ENCODE results near the gene KANK2.
"Not testable (repeated sequence)": the region's sequence is repeated elsewhere in the genome, so short reads cannot be mapped to it uniquely, and the experiment has no call there.

The KANK2 gene

GRCh38 chr19:11140023-11140538 lies 57.3 kb downstream of the KANK2 start:
- DNase-seq (ENCODE audit: low read depth): not testable (repeated sequence)

- DNase-seq (ENCODE audit: low read depth): no peak
Measured at GRCh38 chr19:11138601-11139300, 58.6 kb downstream of the KANK2 start.

GRCh38 chr19:11137542-11138384 lies 59.6 kb downstream of the KANK2 start:
- peak; percentile 22 for DNase-seq (ENCODE audit: low read depth)

- DNase-seq (ENCODE audit: low read depth): no peak
Measured at GRCh38 chr19:11136400-11137101, 60.8 kb downstream of the KANK2 start.

- no peak for DNase-seq (ENCODE audit: low read depth)
Measured at GRCh38 chr19:11131471-11131870, 65.9 kb downstream of the KANK2 start.

- peak; percentile 47 for DNase-seq (ENCODE audit: low read depth)
Measured at GRCh38 chr19:11130824-11131455, 66.4 kb downstream of the KANK2 start.

- DNase-seq (ENCODE audit: low read depth): no peak
Measured at GRCh38 chr19:11127905-11128304, 69.4 kb downstream of the KANK2 start.

GRCh38 chr19:11125994-11126685 lies 71.2 kb downstream of the KANK2 start:
- DNase-seq (ENCODE audit: low read depth): peak; percentile 40

- not testable (repeated sequence) for DNase-seq (ENCODE audit: low read depth)
Measured at GRCh38 chr19:11124157-11124556, 73.2 kb downstream of the KANK2 start.

GRCh38 chr19:11123114-11123513 lies 74.2 kb downstream of the KANK2 start:
- no peak for DNase-seq (ENCODE audit: low read depth)

- DNase-seq (ENCODE audit: low read depth): not testable (repeated sequence)
Measured at GRCh38 chr19:11121963-11122362, 75.4 kb downstream of the KANK2 start.

- DNase-seq (ENCODE audit: low read depth): no peak
Measured at GRCh38 chr19:11116507-11116906, 80.8 kb downstream of the KANK2 start.

- no peak for DNase-seq (ENCODE audit: low read depth)
Measured at GRCh38 chr19:11115895-11116446, 81.4 kb downstream of the KANK2 start.

GRCh38 chr19:11115042-11115441 lies 82.3 kb downstream of the KANK2 start:
- DNase-seq (ENCODE audit: low read depth): no peak

All from stimulated activated CD8-positive, alpha-beta memory T cell treated with anti-CD3 and anti-CD28 coated beads, Interleukin-12 subunit alpha, Interleukin-12 subunit beta, amount 100 ng/mL, for 4 hours (primary cell).